AG09309 (cell line): ENCODE results near the gene TSTD1.

ENCODE experiments used
- DNase-seq: peaks from one replicate; pipeline ENCODE4 v3.0.0-alpha.2; 2010; ENCODE audit warnings: low read depth
- H3K4me3 ChIP-seq: 2 replicates; pipeline ENCODE4 v1.5.1; 2011; ENCODE audit warnings: mild to moderate bottlenecking, low read depth, low read length, moderate library complexity; ENCODE audit not compliant: control insufficient read depth
- TF ChIP-seq, protein P1 (sequence below): IDR thresholded peaks from 2 replicates; pipeline ENCODE4 v1.5.1; 2011; ENCODE audit warnings: mild to moderate bottlenecking, low read depth, low read length, inconsistent platforms; ENCODE audit not compliant: insufficient read depth, control insufficient read depth; ENCODE audit errors: missing control alignments

Gene TSTD1, protein sequence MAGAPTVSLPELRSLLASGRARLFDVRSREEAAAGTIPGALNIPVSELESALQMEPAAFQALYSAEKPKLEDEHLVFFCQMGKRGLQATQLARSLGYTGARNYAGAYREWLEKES

DNA sequence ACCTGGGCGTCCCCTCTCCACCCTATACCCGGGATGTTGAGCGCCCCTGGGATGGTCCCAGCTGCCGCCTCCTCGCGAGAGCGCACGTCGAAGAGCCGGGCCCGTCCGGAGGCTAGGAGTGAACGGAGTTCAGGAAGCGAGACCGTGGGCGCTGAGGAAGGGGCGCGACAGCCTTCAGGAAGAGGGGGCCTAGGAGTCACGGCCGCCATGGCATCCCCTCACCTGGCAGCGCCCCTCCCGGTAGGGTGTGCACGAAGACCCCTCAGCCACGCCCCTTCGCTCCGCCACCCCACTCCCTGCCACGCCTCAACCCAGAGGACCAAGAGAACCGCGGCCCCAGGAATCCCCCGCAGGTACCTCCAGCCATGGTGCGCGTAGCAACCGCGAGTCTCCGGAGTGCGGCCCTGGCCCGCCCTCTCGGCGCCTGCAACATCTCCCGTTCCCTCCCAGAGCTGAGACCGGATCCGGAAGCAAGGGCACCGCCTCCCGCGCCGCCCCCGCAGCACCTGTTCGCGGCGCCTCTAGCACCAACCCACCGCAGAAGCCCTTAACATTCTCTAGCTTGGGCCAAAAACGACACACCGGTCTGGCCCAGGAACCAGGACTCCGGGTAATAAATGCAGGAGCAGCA, at the start of gene TSTD1:
Gene TSTD1 (minus strand): TSS at position 442 of the 631 bp plus-strand sequence. CDS start 75 bp downstream, at position 367.
- no peak within 1 kb of the TSS for H3K4me3 ChIP-seq
- no peak for DNase-seq
- TF ChIP-seq, protein P1, sequence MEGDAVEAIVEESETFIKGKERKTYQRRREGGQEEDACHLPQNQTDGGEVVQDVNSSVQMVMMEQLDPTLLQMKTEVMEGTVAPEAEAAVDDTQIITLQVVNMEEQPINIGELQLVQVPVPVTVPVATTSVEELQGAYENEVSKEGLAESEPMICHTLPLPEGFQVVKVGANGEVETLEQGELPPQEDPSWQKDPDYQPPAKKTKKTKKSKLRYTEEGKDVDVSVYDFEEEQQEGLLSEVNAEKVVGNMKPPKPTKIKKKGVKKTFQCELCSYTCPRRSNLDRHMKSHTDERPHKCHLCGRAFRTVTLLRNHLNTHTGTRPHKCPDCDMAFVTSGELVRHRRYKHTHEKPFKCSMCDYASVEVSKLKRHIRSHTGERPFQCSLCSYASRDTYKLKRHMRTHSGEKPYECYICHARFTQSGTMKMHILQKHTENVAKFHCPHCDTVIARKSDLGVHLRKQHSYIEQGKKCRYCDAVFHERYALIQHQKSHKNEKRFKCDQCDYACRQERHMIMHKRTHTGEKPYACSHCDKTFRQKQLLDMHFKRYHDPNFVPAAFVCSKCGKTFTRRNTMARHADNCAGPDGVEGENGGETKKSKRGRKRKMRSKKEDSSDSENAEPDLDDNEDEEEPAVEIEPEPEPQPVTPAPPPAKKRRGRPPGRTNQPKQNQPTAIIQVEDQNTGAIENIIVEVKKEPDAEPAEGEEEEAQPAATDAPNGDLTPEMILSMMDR = no peak

DNA sequence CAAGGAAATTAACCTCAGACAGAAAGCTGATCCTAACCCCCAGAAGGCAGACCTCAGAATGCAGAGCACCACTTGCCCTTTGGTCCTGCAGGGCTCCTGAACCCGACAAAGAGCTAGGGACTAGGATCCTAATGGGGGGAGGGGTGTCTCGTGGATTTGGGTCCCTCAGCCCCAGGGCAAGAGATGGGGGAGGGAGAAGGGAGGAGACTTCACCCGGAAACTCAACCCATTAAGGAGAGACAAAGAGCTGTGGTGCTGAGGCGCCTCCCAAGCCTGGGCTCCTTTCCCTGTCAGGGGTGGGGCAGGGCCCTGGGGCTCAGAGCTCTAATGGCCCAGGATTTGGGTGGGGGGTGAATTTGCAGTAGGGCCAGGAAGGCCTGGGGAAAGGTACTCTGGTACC, 47.7 kb upstream of the TSTD1 start:
- no peak for DNase-seq
- TF ChIP-seq, protein P1 = no peak

DNA sequence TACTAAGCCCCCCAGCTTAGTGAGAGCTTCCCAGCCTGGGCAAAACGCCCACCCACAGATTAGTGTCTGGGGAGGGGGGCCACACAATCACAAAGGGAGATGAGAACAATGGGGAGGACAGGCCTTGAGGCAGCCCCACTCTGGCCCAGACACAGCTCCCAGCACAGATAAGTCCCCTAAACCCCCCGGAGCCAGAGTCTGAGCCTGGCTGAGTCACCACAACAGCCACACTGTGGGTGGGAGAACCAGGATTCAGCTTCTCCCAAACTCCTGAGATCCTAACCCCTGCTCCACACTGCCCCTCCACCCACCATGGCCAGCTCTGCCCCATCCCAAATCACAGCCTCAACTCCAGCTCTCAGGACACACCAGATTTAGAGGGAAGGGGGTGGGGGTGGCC, 46.4 kb upstream of the TSTD1 start:
- TF ChIP-seq, protein P1 = no peak
- no peak for DNase-seq
- no peak overlapping the region for H3K4me3 ChIP-seq

More for the DNA sequence above, 47.7 kb upstream of the TSTD1 start:
- no peak overlapping the region for H3K4me3 ChIP-seq

DNA sequence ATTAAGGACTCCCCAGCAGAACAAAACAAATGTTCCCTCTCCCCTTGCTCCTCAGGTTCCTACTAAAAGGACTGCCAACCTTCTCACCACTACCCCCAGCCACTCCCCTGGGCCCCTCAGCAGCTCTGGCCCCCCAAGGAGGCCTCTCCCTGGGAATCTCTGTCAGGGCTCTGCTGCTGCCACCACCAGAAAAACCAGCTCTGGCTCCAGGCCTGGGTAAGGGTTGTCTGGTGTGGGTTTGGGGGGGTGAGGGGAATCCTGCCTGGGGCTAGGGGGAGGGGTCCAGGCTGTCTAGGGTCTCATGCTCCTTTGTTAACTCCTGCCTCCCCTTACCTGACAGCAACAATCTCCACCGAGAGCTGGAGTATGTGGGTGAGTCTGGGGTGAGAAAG, 45.8 kb upstream of the TSTD1 start:
- TF ChIP-seq, protein P1 = no peak
- no peak overlapping the region for H3K4me3 ChIP-seq
- DNase-seq = no peak

DNA sequence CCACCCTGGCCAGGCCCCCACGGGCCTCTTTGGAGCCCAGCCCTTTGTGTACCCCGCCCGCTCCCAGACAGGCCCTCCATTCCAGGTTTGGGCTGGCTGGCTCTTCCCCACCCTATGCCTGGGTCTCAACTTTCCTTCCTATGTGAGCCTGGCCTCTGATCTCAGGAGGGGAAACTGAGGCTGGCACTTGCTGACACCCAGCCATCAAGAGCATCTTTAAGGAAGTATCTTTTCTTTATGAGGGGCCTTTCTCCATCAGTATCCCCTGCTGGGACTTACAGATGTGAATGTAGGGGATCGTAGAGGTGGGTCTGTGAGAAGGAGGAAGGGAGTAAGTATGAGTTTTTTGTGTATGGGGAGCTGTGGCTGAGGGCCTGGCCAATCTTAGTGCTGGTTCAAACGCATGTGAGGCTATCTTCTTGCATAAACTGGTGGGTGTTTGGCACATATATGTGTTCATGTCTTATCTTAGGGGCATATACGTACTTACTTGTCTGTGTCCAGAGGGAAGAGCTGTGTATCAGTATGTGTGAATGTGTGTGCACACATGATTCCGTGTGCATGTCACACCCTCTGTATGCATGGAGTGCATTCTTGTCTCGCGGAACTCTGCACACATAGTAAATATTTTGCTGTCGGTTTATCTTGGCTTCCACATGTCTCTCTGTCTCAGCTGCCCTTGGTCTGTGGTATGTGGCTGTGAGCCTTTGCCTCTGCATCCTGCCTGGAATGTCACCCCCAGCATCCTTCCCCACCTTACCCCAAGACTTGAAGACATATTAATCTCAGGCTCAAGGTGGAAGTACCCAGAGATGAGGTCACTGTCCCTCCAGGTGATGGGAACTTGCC, 45.2 kb upstream of the TSTD1 start:
- H3K4me3 ChIP-seq = no peak overlapping the region
- no peak for DNase-seq
- TF ChIP-seq, protein P1 = no peak

DNA sequence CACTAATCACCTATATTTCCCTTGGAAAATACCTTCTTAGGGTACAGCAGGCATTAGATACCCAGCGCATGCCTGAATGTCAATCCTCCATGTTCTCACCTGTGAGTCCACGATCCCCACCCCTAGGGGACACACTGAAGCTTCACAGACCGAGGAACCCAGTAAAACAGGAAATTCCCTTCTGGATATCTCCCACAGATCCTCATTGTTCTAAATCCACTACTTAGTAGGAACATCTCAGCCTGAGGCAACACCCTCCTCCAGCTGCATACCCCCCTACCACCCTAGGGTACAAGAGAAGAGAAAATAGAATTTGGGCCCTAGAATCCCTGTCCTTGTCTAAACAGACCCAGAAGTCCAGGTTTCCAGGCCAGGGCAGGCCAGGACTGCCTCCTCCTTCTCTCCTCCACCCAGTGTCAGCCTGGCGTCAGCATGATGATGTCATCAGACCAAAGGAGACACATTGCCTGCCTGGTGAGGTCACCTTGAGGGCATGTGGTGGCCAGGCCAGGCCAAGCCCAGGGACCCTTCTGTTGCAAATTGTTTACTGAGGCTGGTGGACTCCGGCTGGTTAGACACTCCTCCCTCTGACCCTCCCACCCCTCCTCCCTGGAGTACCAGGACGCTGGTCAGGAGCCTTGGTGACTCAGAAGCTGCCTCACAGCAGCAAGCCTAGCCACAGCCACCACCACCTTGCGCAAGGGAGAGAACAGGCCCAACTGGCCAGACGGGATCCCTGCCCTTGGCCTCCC, 44.4 kb upstream of the TSTD1 start:
- TF ChIP-seq, protein P1 = no peak
- H3K4me3 ChIP-seq = no peak overlapping the region
- peak; percentile 69 for DNase-seq
